Measurements from ENCODE around the gene ADGRL2. TPM values are rescaled to one million over a fixed set of nuclear protein-coding genes. Genes with fewer than 3 reads are reported as not detected.
A peak's percentile ranks its signal among the peaks of the same experiment; 100 is the strongest.

The ADGRL2 gene
- total and polyA plus RNA-seq, 9 donors: 55.0 to 83.5 (median 66.1) TPM

- no peak overlapping the region for H3K4me3 ChIP-seq
- DNase-seq: no peak
- no peaks in the 10 kb centered on the region for H3K4me1 ChIP-seq (ENCODE audit: insufficient read depth)
- intact Hi-C loops (cut with DNase I): no loop called here
- H3K36me3 ChIP-seq: no peaks in the 10 kb centered on the region
- TF ChIP-seq CTCF (IDR thresholded peaks at IDR 0.05) (no peak), POLR2A (IDR thresholded peaks at IDR 0.05) (no peak), EP300 (IDR thresholded peaks at IDR 0.05) (no peak)
- H3K27me3 ChIP-seq: no peaks in the 10 kb centered on the region
- H3K9me3 ChIP-seq: no peaks in the 10 kb centered on the region
- H3K27ac ChIP-seq: no peak overlapping the region
- WGBS, 3 donors: 76 to 92% (median 88%) methylated on average over 1 of the region's 1 CpG
Observed at GRCh38 chr1:81827942-81828341, 27.2 kb downstream of the ADGRL2 start.

- no peak overlapping the region for H3K4me3 ChIP-seq
- no peak overlapping the region for H3K27ac ChIP-seq
- no peak for TF ChIP-seq POLR2A (IDR thresholded peaks at IDR 0.05)
- H3K36me3 ChIP-seq: no peaks in the 10 kb centered on the region
- H3K27me3 ChIP-seq: no peaks in the 10 kb centered on the region
- H3K9me3 ChIP-seq: no peaks in the 10 kb centered on the region
- peak in 1 of 5 donors; percentile 11 for DNase-seq
- 0 to 16% (median 3%) methylated on average over 1 of the region's 1 CpG for WGBS, 3 donors
- peaks cover 6% of the 10 kb centered on the region for H3K4me1 ChIP-seq (ENCODE audit: insufficient read depth)
- intact Hi-C loops (cut with DNase I): no loop called here
Observed at GRCh38 chr1:81832573-81832972, 31.8 kb downstream of the ADGRL2 start.

GRCh38 chr1:81833722-81834121, 33.0 kb downstream of the ADGRL2 start:
- no peak for DNase-seq
- Histone ChIP-seq H3K4me1 (ENCODE audit: insufficient read depth) (peaks cover 6% of the 10 kb centered on the region), H3K4me3 (no peak overlapping the region), H3K27ac (no peak overlapping the region), H3K9me3 (no peaks in the 10 kb centered on the region), H3K36me3 (no peaks in the 10 kb centered on the region), H3K27me3 (no peaks in the 10 kb centered on the region)
- TF ChIP-seq EP300 (IDR thresholded peaks at IDR 0.05): no peak
- no peak for TF ChIP-seq CTCF (IDR thresholded peaks at IDR 0.05)
- TF ChIP-seq POLR2A (IDR thresholded peaks at IDR 0.05): no peak
- intact Hi-C loops (cut with DNase I): no loop called here
- 26 to 41% (median 32%) methylated on average over 4 of the region's 4 CpGs for WGBS, 3 donors

GRCh38 chr1:81834268-81834667, 33.5 kb downstream of the ADGRL2 start:
- TF ChIP-seq CTCF (IDR thresholded peaks at IDR 0.05) (no peak), EP300 (IDR thresholded peaks at IDR 0.05) (no peak), POLR2A (IDR thresholded peaks at IDR 0.05) (no peak)
- peaks cover 6% of the 10 kb centered on the region for H3K4me1 ChIP-seq (ENCODE audit: insufficient read depth)
- no peak overlapping the region for H3K27ac ChIP-seq
- H3K9me3 ChIP-seq: no peaks in the 10 kb centered on the region
- H3K4me3 ChIP-seq: no peak overlapping the region
- H3K36me3 ChIP-seq: no peaks in the 10 kb centered on the region
- intact Hi-C loops (cut with DNase I): no loop called here
- DNase-seq: no peak
- no peaks in the 10 kb centered on the region for H3K27me3 ChIP-seq
- 16 to 34% (median 18%) methylated on average over 2 of the region's 2 CpGs for WGBS, 3 donors

GRCh38 chr1:81834921-81835698, 34.4 kb downstream of the ADGRL2 start:
- Histone ChIP-seq H3K4me1 (ENCODE audit: insufficient read depth) (peaks cover 6% of the 10 kb centered on the region), H3K27me3 (no peaks in the 10 kb centered on the region), H3K27ac (peak overlapping the region in 1 of 2 donors; percentile 15), H3K4me3 (no peak overlapping the region), H3K36me3 (no peaks in the 10 kb centered on the region), H3K9me3 (no peaks in the 10 kb centered on the region)
- intact Hi-C loops (cut with DNase I): no loop called here
- no peak for DNase-seq
- 37 to 42% (median 40%) methylated on average over 6 of the region's 6 CpGs for WGBS, 3 donors
- no peak for TF ChIP-seq EP300 (IDR thresholded peaks at IDR 0.05)
- TF ChIP-seq CTCF (IDR thresholded peaks at IDR 0.05): no peak
- no peak for TF ChIP-seq POLR2A (IDR thresholded peaks at IDR 0.05)

Data from ovary (tissue), 9 donors.